HepG2 (cell line): Measurements from ENCODE around the gene PTPA.

ENCODE experiments used
- CREB1 ChIP-seq, 2 experiments: fragments of 450-650 bp in 1 of 2; IDR thresholded peaks; 2 replicates each; pipeline ENCODE4 v1.6.1; 2016 to 2017; ENCODE audit warnings: control low read depth in 1 of 2, mild to moderate bottlenecking in 1 of 2, missing compliant biosample characterization in 1 of 2, missing genetic modification characterization in 1 of 2
- GTF2F1 ChIP-seq: fragments of 150-350 bp; IDR thresholded peaks from 2 replicates; pipeline ENCODE4 v1.6.1; 2014; ENCODE audit warnings: low read length
- MAFK ChIP-seq, 2 experiments: IDR thresholded peaks in 1 of 2; conservative IDR thresholded peaks in 1 of 2; 2 replicates each; pipeline ENCODE4 v1.6.1; 2011; ENCODE audit warnings: improper control_type of control experiment in 2 of 2, low read length in 2 of 2
- MXD3 ChIP-seq: IDR thresholded peaks from 2 replicates; pipeline ENCODE4 v1.6.1; 2016; ENCODE audit warnings: mild to moderate bottlenecking, missing biosample characterization, missing genetic modification reagents
- TAF1 ChIP-seq: sonication (generic); formaldehyde crosslinking; IDR thresholded peaks from 2 replicates; pipeline ENCODE4 v1.4.0; 2020; ENCODE audit warnings: missing genetic modification reagents
- XRCC5 ChIP-seq: fragments of 200-400 bp; formaldehyde crosslinking; optimal IDR thresholded peaks from 2 replicates; pipeline ENCODE3; 2017; ENCODE audit warnings: mild to moderate bottlenecking, low read length
- ZNF121 ChIP-seq: sonication (generic); formaldehyde crosslinking; IDR thresholded peaks from 2 replicates; pipeline ENCODE4 v1.5.0; 2020; ENCODE audit warnings: mild to moderate bottlenecking, missing genetic modification reagents
- ZNF275 ChIP-seq: sonication (generic); formaldehyde crosslinking; IDR thresholded peaks from 2 replicates; pipeline ENCODE4 v1.8.0; 2022; ENCODE audit warnings: missing genetic modification reagents, mild to moderate bottlenecking, inconsistent platforms, borderline replicate concordance
- ZNF598 ChIP-seq: sonication (generic); formaldehyde crosslinking; IDR thresholded peaks from 2 replicates; pipeline ENCODE4 v1.5.1; 2020; ENCODE audit warnings: mild to moderate bottlenecking, missing genetic modification reagents, borderline replicate concordance

GRCh38 chr9:129135476-129135875, 24.3 kb downstream of the PTPA start:
- TF ChIP-seq ZNF121 (CRISPR knock-in tag) (no peak), TAF1 (no peak), CREB1 (IDR thresholded peaks at IDR 0.05) (no peak), CREB1 (CRISPR knock-in tag; IDR thresholded peaks at IDR 0.05) (no peak), MXD3 (no peak), ZNF275 (no peak), MAFK (conservative IDR thresholded peaks at IDR 0.05 in 1 of 2, IDR thresholded peaks at IDR 0.05 in 1 of 2; ENCODE audit: low read length in 2 of 2) (no peak), GTF2F1 (no peak), XRCC5 (no peak), ZNF598 (no peak)
